ENCODE results near the gene DLGAP3.

- no peak for TF ChIP-seq PATZ1 (CRISPR knock-in tag; IDR thresholded peaks at IDR 0.05)
- TF ChIP-seq ATF3 (CRISPR knock-in tag; IDR thresholded peaks at IDR 0.05), result no peak
- TF ChIP-seq KLF13 (CRISPR knock-in tag; IDR thresholded peaks at IDR 0.05), result no peak
- TF ChIP-seq CHD4 (IDR thresholded peaks at IDR 0.05; ENCODE audit: borderline replicate concordance, low read length), result no peak
- TF ChIP-seq NR0B2 (CRISPR knock-in tag; IDR thresholded peaks at IDR 0.05), result no peak
- no peak for TF ChIP-seq ATF1 (CRISPR knock-in tag; IDR thresholded peaks at IDR 0.05)
- TF ChIP-seq ZNF530 (CRISPR knock-in tag; IDR thresholded peaks at IDR 0.05; ENCODE audit: low read depth), result no peak
- no peak for TF ChIP-seq NFE2L1 (CRISPR knock-in tag; IDR thresholded peaks at IDR 0.05; ENCODE audit: borderline replicate concordance)
- TF ChIP-seq EP300 (IDR thresholded peaks at IDR 0.05; ENCODE audit: low read depth in 2 of 2, low read length in 2 of 2), result no peak
- no peak for TF ChIP-seq EP300 (CRISPR knock-in tag; IDR thresholded peaks at IDR 0.05; ENCODE audit: borderline replicate concordance)
Measured at GRCh38 chr1:34973326-34973725, 43.9 kb upstream of the DLGAP3 start.

Measured in HepG2 (cell line).